ENCODE measurements around the gene TRAFD1.

GRCh38 chr12:112196196-112196875 is 71.0 kb downstream of the TRAFD1 start:
- TF ChIP-seq RNF2 (IDR thresholded peaks at IDR 0.05) (no peak), CTCF (IDR thresholded peaks at IDR 0.05 in 2 of 3, conservative IDR thresholded peaks at IDR 0.05 in 1 of 3; ENCODE audit: insufficient read depth in 2 of 3, low read depth in 1 of 3, low read length in 3 of 3) (no peak), RNF219 (CRISPR knock-in tag; IDR thresholded peaks at IDR 0.05) (no peak), MAX (CRISPR knock-in tag; IDR thresholded peaks at IDR 0.05) (no peak), SOX6 (IDR thresholded peaks at IDR 0.05) (no peak), PATZ1 (CRISPR knock-in tag; IDR thresholded peaks at IDR 0.05; ENCODE audit: borderline replicate concordance) (no peak), SRF (CRISPR knock-in tag; IDR thresholded peaks at IDR 0.05) (no peak), PCBP2 (IDR thresholded peaks at IDR 0.05; ENCODE audit: low read depth, low read length, poor library complexity, severe bottlenecking) (no peak), ZNF592 (IDR thresholded peaks at IDR 0.05) (no peak), BHLHE40 (IDR thresholded peaks at IDR 0.05; ENCODE audit: low read length) (no peak)
- TF ChIP-seq, protein P1, sequence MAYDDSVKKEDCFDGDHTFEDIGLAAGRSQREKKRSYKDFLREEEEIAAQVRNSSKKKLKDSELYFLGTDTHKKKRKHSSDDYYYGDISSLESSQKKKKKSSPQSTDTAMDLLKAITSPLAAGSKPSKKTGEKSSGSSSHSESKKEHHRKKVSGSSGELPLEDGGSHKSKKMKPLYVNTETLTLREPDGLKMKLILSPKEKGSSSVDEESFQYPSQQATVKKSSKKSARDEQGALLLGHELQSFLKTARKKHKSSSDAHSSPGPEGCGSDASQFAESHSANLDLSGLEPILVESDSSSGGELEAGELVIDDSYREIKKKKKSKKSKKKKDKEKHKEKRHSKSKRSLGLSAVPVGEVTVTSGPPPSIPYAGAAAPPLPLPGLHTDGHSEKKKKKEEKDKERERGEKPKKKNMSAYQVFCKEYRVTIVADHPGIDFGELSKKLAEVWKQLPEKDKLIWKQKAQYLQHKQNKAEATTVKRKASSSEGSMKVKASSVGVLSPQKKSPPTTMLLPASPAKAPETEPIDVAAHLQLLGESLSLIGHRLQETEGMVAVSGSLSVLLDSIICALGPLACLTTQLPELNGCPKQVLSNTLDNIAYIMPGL (CRISPR knock-in tag; IDR thresholded peaks at IDR 0.05): no peak
